ENCODE measurements around the gene PPARD. TPM values are rescaled to one million over a fixed set of nuclear protein-coding genes. Genes with fewer than 3 reads are reported as not detected.

The PPARD gene
- total and polyA plus RNA-seq, 2 of the 13 experiments (the other 11 are each of a cell fraction or from before 2014, with no cell fraction given) = 6.1 to 13.3 TPM

GRCh38 chr6:35468181-35468979 is 126.0 kb downstream of the PPARD start, which contains the start of gene RPL10A (continued):
- peak; percentile 89; the same call in 1 of the 2 replicates for TF ChIP-seq ZNF280D (CRISPR knock-in tag; IDR thresholded peaks at IDR 0.05)
- peak; percentile 69; the same call in 1 of the 2 replicates for TF ChIP-seq ZNF780A (CRISPR knock-in tag; IDR thresholded peaks at IDR 0.05)
- TF ChIP-seq SKIL (CRISPR knock-in tag; IDR thresholded peaks at IDR 0.05; ENCODE audit: borderline replicate concordance) = no peak
- TF ChIP-seq ZNF850 (CRISPR knock-in tag; conservative IDR thresholded peaks at IDR 0.05) = peak; percentile 74; the same call in 1 of the 2 replicates
- peak; percentile 95 for TF ChIP-seq SAP130 (CRISPR knock-in tag; IDR thresholded peaks at IDR 0.05; ENCODE audit: low read depth)
- TF ChIP-seq MEIS1 (CRISPR knock-in tag; IDR thresholded peaks at IDR 0.05; ENCODE audit: borderline replicate concordance) = peak; percentile 79; the same call in 1 of the 2 replicates
- TF ChIP-seq ZNF703 (CRISPR knock-in tag; IDR thresholded peaks at IDR 0.05; ENCODE audit: borderline replicate concordance) = peak; percentile 88; the same call in 1 of the 2 replicates
- TF ChIP-seq NFKB2 (CRISPR knock-in tag; IDR thresholded peaks at IDR 0.05; ENCODE audit: borderline replicate concordance) = peak; percentile 97
- peak; percentile 100 for TF ChIP-seq ZNF414 (CRISPR knock-in tag; IDR thresholded peaks at IDR 0.05)
- peak; percentile 55 for TF ChIP-seq ZNF263 (CRISPR knock-in tag; IDR thresholded peaks at IDR 0.05)
- TF ChIP-seq ZNF367 (CRISPR knock-in tag; IDR thresholded peaks at IDR 0.05; ENCODE audit: borderline replicate concordance) = 0 out of 2 replicates have a peak, but pooled peaks have one; percentile 48
- no peak for TF ChIP-seq ZNF660 (CRISPR knock-in tag; IDR thresholded peaks at IDR 0.05; ENCODE audit: borderline replicate concordance, low read depth)
- peak; percentile 64; the same call in 1 of the 2 replicates for TF ChIP-seq TERF1 (CRISPR knock-in tag; IDR thresholded peaks at IDR 0.05)
- TF ChIP-seq ZNF510 (CRISPR knock-in tag; IDR thresholded peaks at IDR 0.05; ENCODE audit: low read depth) = peak; percentile 99
- peak; percentile 96; the same call in 1 of the 2 replicates for TF ChIP-seq ZNF790 (CRISPR knock-in tag; IDR thresholded peaks at IDR 0.05; ENCODE audit: borderline replicate concordance)
- peak; percentile 12; the same call in 1 of the 2 replicates for TF ChIP-seq ZNF460 (CRISPR knock-in tag; IDR thresholded peaks at IDR 0.05; ENCODE audit: borderline replicate concordance)
- TF ChIP-seq BCL6 (CRISPR knock-in tag; IDR thresholded peaks at IDR 0.05) = peak; percentile 62; the same call in 1 of the 2 replicates
- TF ChIP-seq ZNF772 (CRISPR knock-in tag; IDR thresholded peaks at IDR 0.05) = peak; percentile 89

All from HepG2 (cell line).